ENCODE results near the gene MED27.

The MED27 gene

DNA sequence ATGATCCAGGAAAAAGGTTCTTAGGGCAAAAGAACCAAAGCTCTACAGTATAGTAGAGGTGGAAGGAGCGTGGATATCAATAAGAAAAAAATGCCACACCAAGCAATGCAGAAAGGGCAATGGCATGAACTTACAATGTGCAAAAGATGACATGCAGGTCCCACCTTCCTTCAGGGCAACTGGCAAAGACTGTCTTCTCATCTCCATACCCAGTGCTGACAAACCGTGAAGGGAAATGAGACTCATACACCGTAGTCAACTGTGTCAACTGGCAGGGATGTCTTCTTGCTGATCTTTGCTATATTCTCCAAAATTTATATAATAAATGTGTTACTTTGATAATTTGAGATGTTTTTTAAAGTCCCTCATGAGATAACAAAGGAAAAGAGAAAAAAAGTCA is 36.0 kb downstream of the MED27 start:
- no peak for DNase-seq (ENCODE audit: low read depth, low spot score)

- DNase-seq (ENCODE audit: low read depth, low spot score), result peak; percentile 94
Measured at GRCh38 chr9:132042324-132042723, 37.3 kb downstream of the MED27 start.

- DNase-seq (ENCODE audit: low read depth, low spot score), result no peak
Measured at GRCh38 chr9:132041798-132042197, 37.9 kb downstream of the MED27 start.

DNA sequence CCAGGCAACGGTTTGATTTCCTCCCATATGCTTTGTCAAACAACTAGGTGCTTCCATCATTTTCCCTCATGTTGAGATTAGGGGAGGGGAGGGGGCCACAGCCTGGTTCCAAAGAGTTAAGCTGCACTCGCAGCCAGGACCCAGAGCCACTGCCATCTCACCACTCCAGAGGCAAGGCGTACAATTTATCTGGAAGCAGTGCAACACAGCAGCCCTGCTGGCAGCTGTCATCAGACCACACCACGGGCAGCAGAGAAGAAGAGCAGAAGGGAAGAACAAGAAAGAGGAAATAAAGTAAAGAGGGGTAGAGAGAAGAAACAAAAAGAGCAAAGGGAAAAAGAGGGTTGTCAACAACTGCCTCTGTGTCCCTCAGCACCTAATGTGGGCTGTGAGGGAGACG is 38.9 kb downstream of the MED27 start:
- no peak for DNase-seq (ENCODE audit: low read depth, low spot score)

GRCh38 chr9:132040246-132040645 is 39.4 kb downstream of the MED27 start:
- no peak for DNase-seq (ENCODE audit: low read depth, low spot score)

GRCh38 chr9:132039284-132039683 is 40.4 kb downstream of the MED27 start:
- DNase-seq (ENCODE audit: low read depth, low spot score), result no peak

- no peak for DNase-seq (ENCODE audit: low read depth, low spot score)
Measured at GRCh38 chr9:132037458-132037857, 42.2 kb downstream of the MED27 start.

DNA sequence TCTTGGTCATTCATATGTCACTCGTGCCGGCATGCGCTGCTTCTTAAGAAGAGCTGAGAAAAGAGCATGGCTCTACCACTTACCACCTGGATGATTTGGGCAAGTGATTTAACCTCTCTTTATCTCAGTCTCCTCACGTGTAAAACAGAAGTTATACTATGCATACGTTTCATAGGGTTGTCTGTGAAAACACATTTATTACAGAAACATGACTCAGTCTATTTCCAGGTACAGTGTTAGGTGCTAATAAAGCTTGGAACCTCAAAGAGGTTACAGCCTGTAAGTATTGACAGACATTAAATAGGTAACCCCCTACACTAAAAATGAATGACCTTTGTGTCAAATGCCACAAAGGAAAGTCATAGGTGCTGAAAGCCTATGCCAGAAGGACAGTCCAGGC is 43.1 kb downstream of the MED27 start:
- no peak for DNase-seq (ENCODE audit: low read depth, low spot score)

GRCh38 chr9:132035679-132036078 is 44.0 kb downstream of the MED27 start:
- DNase-seq (ENCODE audit: low read depth, low spot score), result no peak

- peak; percentile 33 for DNase-seq (ENCODE audit: low read depth, low spot score)
Measured at GRCh38 chr9:132032238-132032950, 47.3 kb downstream of the MED27 start.

DNA sequence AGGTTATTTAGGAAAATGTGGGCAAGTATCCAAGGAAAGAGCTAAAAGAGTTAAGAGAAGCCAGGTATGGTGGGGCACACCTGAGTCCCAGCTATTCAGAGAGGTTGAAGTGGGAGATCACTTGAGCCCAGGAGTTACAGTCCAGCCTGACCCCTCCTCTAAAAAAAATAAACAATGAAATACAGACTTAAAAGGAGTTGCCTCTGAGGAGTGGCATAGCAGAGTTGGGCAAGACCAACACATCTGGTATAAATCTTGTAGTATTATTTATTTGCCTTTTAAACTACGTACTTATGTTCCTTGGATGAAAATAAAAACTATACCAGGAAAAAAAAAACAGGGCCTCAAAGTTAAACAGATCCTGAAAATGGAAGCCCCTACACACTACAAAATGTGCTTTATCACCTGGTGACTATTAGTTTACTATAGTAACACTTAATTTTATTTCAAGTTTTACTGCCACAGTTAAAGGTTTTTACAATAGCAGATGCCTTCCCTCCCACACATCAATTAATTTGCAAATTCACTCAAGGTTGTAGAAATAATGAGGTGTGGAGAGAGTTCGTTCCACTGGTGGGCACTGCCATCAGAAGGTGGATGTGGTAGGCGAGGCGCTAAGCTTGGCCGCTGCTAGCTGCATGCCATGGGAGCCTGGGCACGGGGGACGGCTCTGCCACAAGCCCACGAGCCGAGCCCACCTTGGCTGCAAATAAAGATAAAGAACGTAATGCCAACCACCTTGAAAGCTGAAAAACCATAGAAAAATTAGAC is 48.0 kb downstream of the MED27 start:
- DNase-seq (ENCODE audit: low read depth, low spot score), result no peak

- DNase-seq (ENCODE audit: low read depth, low spot score), result no peak
Measured at GRCh38 chr9:132030626-132031325, 48.9 kb downstream of the MED27 start.

DNA sequence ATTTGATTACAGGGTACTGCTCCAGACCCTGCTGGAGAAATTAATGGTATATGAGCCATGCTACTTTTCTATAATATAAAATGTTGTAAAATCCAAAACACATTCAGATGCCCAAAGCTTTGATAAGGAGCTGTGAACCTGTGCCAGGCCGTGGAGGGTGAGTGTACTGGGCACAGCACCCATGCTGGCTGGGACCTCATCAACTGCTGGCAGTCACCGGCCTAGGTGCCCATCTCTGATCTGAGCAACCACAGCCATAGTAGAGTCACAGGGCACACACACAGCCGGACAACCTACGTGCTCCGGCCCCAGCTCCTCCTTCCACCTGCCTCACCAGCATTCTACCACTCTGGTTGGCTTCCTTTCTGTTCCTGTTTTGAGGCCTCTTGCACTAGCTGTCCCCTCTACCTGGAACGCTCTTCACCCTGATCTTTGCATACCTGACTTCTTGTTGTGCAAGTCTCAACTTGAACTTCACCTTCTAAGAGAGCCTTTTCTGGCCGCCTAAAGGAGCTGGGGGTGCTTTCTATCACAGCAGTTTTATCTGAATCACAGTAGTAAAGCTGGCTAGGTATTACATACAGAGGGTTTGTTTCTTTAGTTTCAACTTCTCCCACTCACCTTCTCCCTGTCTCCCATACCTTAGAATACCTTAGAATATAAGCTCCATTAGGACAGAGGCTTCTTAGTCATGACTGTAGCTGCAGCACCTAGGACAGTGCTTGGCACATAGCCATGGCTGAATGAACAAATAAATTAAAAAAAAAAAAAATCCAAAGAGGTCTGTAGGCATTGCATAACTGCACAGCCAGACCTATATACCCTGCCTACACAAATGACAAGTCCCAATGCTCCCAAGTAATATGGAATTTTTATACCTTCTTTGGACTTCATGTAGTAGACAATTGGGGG is 51.7 kb downstream of the MED27 start:
- no peak for DNase-seq (ENCODE audit: low read depth, low spot score)

DNA sequence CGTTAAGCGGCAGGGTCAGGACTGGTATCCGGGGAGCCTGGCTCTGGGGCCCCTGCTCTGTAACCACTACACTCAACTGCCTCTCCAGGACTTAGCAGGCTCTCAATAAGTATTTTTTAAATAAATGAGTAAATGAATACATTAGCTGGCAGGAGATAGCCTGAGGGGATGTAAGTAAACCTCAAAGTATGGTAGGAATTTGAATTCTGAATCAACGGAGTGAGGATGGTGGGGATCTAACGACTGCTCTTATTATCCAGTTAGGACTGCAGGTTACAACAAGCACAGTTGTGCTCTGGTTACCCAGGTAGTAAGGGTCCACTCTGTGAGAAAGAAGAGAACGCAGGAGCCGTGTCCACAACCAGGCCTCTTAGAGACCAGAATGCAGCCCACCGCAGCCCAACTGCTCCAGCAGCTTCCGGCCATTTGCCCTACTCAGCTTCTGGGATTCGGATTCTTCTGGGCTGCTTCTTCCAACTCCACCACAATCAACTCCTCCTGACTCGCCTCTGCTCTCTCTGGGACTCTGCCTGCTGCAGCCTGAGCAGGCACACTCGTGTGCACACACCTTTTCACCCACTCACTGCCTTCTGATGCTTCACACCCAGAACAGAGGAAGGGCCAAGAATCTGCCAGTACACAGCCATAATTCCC is 52.6 kb downstream of the MED27 start:
- DNase-seq (ENCODE audit: low read depth, low spot score), result peak; percentile 82

- no peak for DNase-seq (ENCODE audit: low read depth, low spot score)
Measured at GRCh38 chr9:132025766-132026165, 53.9 kb downstream of the MED27 start.

- DNase-seq (ENCODE audit: low read depth, low spot score), result no peak
Measured at GRCh38 chr9:132024589-132024988, 55.1 kb downstream of the MED27 start.

DNA sequence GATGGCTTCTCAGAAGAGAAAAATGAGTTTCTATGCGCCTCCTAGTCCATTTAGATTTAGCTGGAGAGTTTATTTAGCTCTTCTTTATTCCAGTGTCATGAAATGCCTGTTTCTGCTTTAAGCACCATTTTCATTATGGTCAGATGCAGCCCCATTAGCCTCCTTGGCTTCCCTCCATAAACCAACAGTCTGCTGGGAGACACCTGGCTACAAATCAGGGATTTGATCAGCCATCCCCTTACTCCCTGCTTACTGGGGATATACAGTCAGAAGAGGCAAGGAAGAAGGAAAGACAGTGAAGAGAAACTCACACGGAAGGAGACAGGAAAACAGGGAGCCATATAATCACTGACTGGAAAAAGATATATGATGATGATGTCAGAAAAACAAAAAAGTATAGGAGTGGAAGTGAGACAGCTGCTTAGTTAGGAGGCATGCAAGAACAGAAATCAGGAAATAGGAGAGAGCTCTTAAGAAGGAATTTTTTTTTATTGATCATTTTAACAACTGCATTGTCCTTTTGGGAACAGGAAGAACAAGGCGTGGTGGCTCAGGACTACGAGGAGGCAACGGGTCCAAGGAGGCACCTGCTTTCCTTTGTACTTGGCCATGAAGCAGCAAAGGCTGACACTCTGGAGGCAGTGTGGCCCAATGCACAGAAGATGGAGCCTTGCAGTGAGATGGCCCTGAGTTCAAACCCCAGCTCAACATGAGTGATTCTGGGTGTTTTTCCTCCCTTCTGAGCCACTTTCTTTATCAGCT is 56.1 kb downstream of the MED27 start:
- no peak for DNase-seq (ENCODE audit: low read depth, low spot score)

DNA sequence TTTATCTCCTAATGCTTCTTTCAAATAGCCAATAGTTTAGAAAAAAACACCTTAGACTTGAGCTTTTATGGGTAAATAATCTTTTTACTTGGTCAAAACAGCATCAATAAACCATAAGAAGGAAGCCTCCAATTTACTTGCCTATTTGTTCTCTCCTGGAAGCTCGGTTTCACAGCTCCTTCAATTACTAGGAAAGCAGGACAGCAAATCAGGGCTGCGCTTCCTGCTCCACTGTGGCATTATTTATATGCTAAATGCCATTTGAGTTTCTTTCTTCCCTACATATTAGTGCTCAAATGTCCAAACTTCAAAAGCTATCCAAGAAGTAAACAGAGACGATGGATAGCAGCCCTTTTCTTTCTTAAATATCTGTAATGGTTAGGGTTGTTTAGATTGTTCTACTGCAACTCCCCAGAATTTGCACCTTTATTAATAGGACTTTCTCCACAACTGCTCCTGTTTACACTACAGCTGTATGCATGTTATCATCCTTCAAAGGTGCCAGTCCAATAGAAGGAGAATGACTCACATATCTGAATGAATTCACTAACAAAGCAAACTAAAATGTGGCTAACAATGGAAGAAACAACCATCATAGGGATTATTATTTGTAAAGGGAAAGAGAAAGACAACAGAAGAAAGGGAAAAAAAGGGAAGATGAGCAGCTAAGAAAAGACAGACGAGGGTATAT is 58.7 kb downstream of the MED27 start:
- peak; percentile 37 for DNase-seq (ENCODE audit: low read depth, low spot score)

DNA sequence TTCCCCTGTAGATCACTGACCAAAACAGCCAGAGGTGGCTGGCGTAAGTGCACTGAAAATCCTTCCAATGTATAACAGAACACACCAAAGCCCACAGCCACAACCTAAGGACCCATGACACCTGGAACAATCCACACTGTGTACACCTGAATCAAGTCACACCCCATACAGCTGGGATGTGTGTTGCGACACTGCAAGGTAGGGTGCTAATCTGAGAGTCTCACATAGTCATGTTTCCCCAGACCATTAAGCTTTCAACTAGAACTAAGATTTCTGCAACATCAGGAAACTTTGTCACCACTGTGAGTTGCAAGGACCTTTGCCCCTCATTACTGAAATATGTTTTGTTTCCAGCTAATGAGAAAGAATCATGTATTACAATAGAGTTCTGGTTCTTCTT is 59.4 kb downstream of the MED27 start:
- DNase-seq (ENCODE audit: low read depth, low spot score), result no peak

GRCh38 chr9:132019702-132020101 is 60.0 kb downstream of the MED27 start:
- no peak for DNase-seq (ENCODE audit: low read depth, low spot score)

Measured in astrocyte of the hippocampus (primary cell).